Mesodermal cell (in vitro differentiated cells): ENCODE data around the gene FRMD1.

Source experiments
- H3K27ac ChIP-seq: 2 replicates; pipeline ENCODE4 v1.7.0; 2013; ENCODE audit warnings: mild to moderate bottlenecking, low read depth, low read length, moderate library complexity; ENCODE audit not compliant: severe bottlenecking
- H3K36me3 ChIP-seq: 2 replicates; pipeline ENCODE4 v1.7.1; 2013; ENCODE audit warnings: mild to moderate bottlenecking, low read length, moderate library complexity; ENCODE audit not compliant: control insufficient read depth, insufficient read depth
- H3K4me1 ChIP-seq: one replicate; pipeline ENCODE4 v1.7.1; 2013; ENCODE audit warnings: mild to moderate bottlenecking, low read length; ENCODE audit not compliant: insufficient read depth, control insufficient read depth, poor library complexity, severe bottlenecking
- H3K4me3 ChIP-seq: 2 replicates; pipeline ENCODE4 v1.7.0; 2013; ENCODE audit warnings: low read length, control low read depth, mild to moderate bottlenecking; ENCODE audit not compliant: insufficient read depth, poor library complexity, severe bottlenecking; ENCODE audit errors: extremely low read depth
- H3K9me3 ChIP-seq: 2 replicates; pipeline ENCODE4 v1.7.1; 2013; ENCODE audit warnings: mild to moderate bottlenecking, low read length, moderate library complexity; ENCODE audit not compliant: control insufficient read depth
- WGBS, 2 experiments: methylation state at CpG; one replicate each; pipeline ENCODE4 v1.1.5; 2013; ENCODE audit warnings: missing lambda C conversion rate in 2 of 2; ENCODE audit not compliant: insufficient coverage in 2 of 2; 5-methylcytosine and 5-hydroxymethylcytosine counted together

The FRMD1 gene

GRCh38 chr6:168075216-168075615, 3.8 kb downstream of the FRMD1 start:
- no peaks in the 10 kb centered on the region for H3K36me3 ChIP-seq

GRCh38 chr6:168073937-168074730, 4.9 kb downstream of the FRMD1 start:
- H3K4me1 ChIP-seq: no peaks in the 10 kb centered on the region
- no peaks in the 10 kb centered on the region for H3K36me3 ChIP-seq
- no peak overlapping the region for H3K4me3 ChIP-seq
- no peaks in the 10 kb centered on the region for H3K9me3 ChIP-seq
- no peak overlapping the region for H3K27ac ChIP-seq
- WGBS, 2 experiments: 85 to 91% methylated on average over 7 to 13 of the region's 13 CpGs

More at GRCh38 chr6:168075216-168075615, 3.8 kb downstream of the FRMD1 start:
- Histone ChIP-seq H3K9me3 (no peaks in the 10 kb centered on the region), H3K27ac (no peak overlapping the region), H3K4me3 (no peak overlapping the region), H3K4me1 (no peaks in the 10 kb centered on the region)
- WGBS, 2 experiments: 87 to 93% methylated on average over 8 to 12 of the region's 13 CpGs

GRCh38 chr6:168072730-168073129, 6.3 kb downstream of the FRMD1 start:
- 92 to 93% methylated on average over 4 of the region's 4 CpGs for WGBS, 2 experiments
- H3K27ac ChIP-seq: no peak overlapping the region
- H3K4me3 ChIP-seq: no peak overlapping the region
- no peaks in the 10 kb centered on the region for H3K4me1 ChIP-seq
- no peaks in the 10 kb centered on the region for H3K9me3 ChIP-seq
- no peaks in the 10 kb centered on the region for H3K36me3 ChIP-seq

- Histone ChIP-seq H3K4me3 (no peak overlapping the region), H3K9me3 (no peaks in the 10 kb centered on the region), H3K4me1 (no peaks in the 10 kb centered on the region), H3K36me3 (no peaks in the 10 kb centered on the region), H3K27ac (no peak overlapping the region)
- WGBS, 2 experiments: 86 to 96% methylated on average over 18 to 24 of the region's 24 CpGs
These were observed 6.8 kb downstream of the FRMD1 start for GRCh38 chr6:168072261-168072660.

- Histone ChIP-seq H3K27ac (no peak overlapping the region), H3K9me3 (no peaks in the 10 kb centered on the region), H3K36me3 (no peaks in the 10 kb centered on the region), H3K4me3 (no peak overlapping the region), H3K4me1 (no peaks in the 10 kb centered on the region)
- WGBS, 2 experiments: 65 to 71% methylated on average over 9 of the region's 9 CpGs
These were observed 7.4 kb downstream of the FRMD1 start for GRCh38 chr6:168071620-168072019.

GRCh38 chr6:168070804-168071203, 8.2 kb downstream of the FRMD1 start:
- H3K27ac ChIP-seq: no peak overlapping the region
- no peak overlapping the region for H3K4me3 ChIP-seq
- no peaks in the 10 kb centered on the region for H3K9me3 ChIP-seq
- WGBS, 2 experiments: 96 to 100% methylated on average over 5 to 7 of the region's 7 CpGs
- no peaks in the 10 kb centered on the region for H3K4me1 ChIP-seq
- H3K36me3 ChIP-seq: no peaks in the 10 kb centered on the region

- H3K9me3 ChIP-seq: no peaks in the 10 kb centered on the region
- H3K27ac ChIP-seq: no peak overlapping the region
- no peak overlapping the region for H3K4me3 ChIP-seq
- no peaks in the 10 kb centered on the region for H3K36me3 ChIP-seq
- 94 to 95% methylated on average over 15 to 24 of the region's 24 CpGs for WGBS, 2 experiments
- no peaks in the 10 kb centered on the region for H3K4me1 ChIP-seq
These were observed 11.8 kb downstream of the FRMD1 start for GRCh38 chr6:168067081-168067759.

GRCh38 chr6:168064226-168064807, 14.7 kb downstream of the FRMD1 start:
- WGBS, 2 experiments: 89 to 94% methylated on average over 10 of the region's 11 CpGs
- Histone ChIP-seq H3K4me1 (no peaks in the 10 kb centered on the region), H3K9me3 (no peaks in the 10 kb centered on the region), H3K27ac (no peak overlapping the region), H3K36me3 (no peaks in the 10 kb centered on the region), H3K4me3 (no peak overlapping the region)

- H3K36me3 ChIP-seq: no peaks in the 10 kb centered on the region
- no peaks in the 10 kb centered on the region for H3K4me1 ChIP-seq
- 91 to 97% methylated on average over 12 to 13 of the region's 13 CpGs for WGBS, 2 experiments
- no peak overlapping the region for H3K27ac ChIP-seq
- no peak overlapping the region for H3K4me3 ChIP-seq
- no peaks in the 10 kb centered on the region for H3K9me3 ChIP-seq
These were observed 15.6 kb downstream of the FRMD1 start for GRCh38 chr6:168063431-168063830.

- no peaks in the 10 kb centered on the region for H3K36me3 ChIP-seq
- 92% methylated on average over 26 to 31 of the region's 31 CpGs for WGBS, 2 experiments
- no peaks in the 10 kb centered on the region for H3K9me3 ChIP-seq
- H3K4me3 ChIP-seq: no peak overlapping the region
- no peak overlapping the region for H3K27ac ChIP-seq
- H3K4me1 ChIP-seq: no peaks in the 10 kb centered on the region
These were observed 16.4 kb downstream of the FRMD1 start for GRCh38 chr6:168062346-168063289.
